GM21825 (cell line): ENCODE data around the gene CADPS.

Source experiments
- ATAC-seq: cut with Tn5 transposase; IDR thresholded peaks from one replicate; pipeline ENCODE4 v1.9.1; 2021; ENCODE audit warnings: mild to moderate bottlenecking, moderate library complexity; ENCODE audit not compliant: unreplicated experiment

CADPS gene

GRCh38 chr3:62368290-62368704 lies 506.9 kb downstream of the CADPS start:
- ATAC-seq, result no peak

GRCh38 chr3:62367763-62368195 lies 507.4 kb downstream of the CADPS start:
- no peak for ATAC-seq

GRCh38 chr3:62366126-62366484 lies 509.1 kb downstream of the CADPS start:
- no peak for ATAC-seq

- no peak for ATAC-seq
These were observed 509.7 kb downstream of the CADPS start for GRCh38 chr3:62365391-62366125.

- ATAC-seq, result no peak
These were observed 511.0 kb downstream of the CADPS start for GRCh38 chr3:62364191-62364590.

GRCh38 chr3:62363275-62363674 lies 511.9 kb downstream of the CADPS start:
- no peak for ATAC-seq

GRCh38 chr3:62361824-62362223 lies 513.4 kb downstream of the CADPS start:
- ATAC-seq, result no peak

DNA sequence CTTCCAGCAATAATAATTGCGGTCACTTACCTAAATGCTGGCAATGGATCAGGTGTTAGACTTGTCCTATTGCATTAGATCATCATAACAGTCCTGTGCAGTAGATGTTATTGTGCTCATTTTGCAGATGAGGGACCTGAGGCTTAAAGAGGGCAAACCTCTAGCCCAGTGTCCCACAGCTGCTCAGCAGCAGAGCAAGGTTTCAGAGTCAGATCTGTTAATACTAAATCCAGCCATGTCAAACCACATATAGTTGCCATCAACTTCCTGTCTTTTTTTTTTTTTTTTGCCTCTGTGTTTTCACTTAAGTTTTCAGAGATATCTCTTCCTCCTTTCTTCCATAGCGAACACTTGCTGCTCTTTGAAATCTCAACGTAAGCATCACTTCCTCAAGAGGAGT lies 514.0 kb downstream of the CADPS start:
- peak; percentile 85 for ATAC-seq

GRCh38 chr3:62359531-62359930 lies 515.7 kb downstream of the CADPS start:
- ATAC-seq, result no peak

DNA sequence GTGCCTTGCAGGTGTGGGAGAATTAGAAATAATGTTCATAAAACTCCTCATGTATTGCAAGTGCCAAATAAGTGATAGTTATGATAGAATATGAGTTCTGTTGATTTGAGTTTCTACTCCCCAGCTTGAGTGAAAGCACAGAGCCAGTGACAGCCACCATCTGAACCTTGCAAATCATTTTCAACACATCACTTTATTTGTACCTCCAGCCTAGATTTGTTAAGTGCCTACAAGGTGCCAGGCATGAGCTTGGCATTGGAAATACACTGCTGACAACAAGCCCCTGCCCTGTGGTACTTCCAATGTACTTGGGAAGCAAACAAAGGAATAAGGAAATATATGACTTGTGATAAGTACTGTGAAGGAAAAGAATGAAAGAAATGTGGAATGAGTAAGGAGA lies 518.9 kb downstream of the CADPS start:
- ATAC-seq, result no peak

DNA sequence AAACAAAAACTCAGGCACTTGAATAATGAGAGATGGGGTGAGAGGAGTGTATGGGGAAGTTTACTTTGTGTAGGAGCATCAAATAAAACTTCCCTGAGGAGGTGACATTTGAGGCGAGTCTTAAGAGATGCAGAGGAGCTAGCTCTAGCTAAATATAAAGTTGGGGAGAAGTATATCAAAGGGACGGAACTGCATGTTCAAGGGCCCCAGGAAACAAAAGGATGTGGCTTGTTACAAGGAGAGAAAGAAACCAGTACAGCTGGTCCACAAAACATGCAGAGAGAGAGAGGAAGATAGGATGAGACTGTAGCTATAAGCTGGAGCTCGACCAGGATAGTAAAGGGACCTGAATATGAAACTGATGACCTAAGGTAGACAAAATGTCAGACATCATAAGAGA lies 519.5 kb downstream of the CADPS start:
- ATAC-seq, result no peak
